Astrocyte (in vitro differentiated cells and primary cell): ENCODE results near the gene IFI44.

Source experiments
- EZH2 ChIP-seq: IDR thresholded peaks from 2 replicates; pipeline ENCODE4 v1.6.1; 2012; ENCODE audit warnings: mild to moderate bottlenecking, low read length, inconsistent platforms; ENCODE audit not compliant: insufficient read depth
- TF ChIP-seq, protein P1 (sequence below): IDR thresholded peaks from 2 replicates; pipeline ENCODE4 v1.5.1; 2011; ENCODE audit warnings: low read depth, mild to moderate bottlenecking, inconsistent platforms, low read length, moderate library complexity; ENCODE audit not compliant: insufficient read depth

DNA sequence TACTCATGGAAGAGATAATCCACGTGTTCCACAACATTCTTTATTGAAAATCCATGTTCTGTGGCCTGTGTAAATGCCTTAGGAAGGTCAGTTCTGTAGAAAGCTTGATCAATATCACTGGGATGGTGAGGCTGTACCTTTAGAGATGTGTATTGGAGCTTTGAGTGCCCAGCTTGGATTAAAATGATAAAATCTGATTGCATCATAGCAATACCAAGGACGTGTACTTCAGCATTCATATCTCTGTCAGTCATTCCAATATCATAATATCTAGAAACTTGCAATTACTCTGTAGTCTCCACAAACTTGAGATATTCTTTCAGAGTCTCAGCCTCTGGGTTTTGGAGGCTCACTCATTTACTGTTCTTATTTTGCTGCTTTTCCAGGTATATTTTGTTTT, 31.6 kb downstream of the IFI44 start:
- TF ChIP-seq EZH2 = no peak
- TF ChIP-seq, protein P1, sequence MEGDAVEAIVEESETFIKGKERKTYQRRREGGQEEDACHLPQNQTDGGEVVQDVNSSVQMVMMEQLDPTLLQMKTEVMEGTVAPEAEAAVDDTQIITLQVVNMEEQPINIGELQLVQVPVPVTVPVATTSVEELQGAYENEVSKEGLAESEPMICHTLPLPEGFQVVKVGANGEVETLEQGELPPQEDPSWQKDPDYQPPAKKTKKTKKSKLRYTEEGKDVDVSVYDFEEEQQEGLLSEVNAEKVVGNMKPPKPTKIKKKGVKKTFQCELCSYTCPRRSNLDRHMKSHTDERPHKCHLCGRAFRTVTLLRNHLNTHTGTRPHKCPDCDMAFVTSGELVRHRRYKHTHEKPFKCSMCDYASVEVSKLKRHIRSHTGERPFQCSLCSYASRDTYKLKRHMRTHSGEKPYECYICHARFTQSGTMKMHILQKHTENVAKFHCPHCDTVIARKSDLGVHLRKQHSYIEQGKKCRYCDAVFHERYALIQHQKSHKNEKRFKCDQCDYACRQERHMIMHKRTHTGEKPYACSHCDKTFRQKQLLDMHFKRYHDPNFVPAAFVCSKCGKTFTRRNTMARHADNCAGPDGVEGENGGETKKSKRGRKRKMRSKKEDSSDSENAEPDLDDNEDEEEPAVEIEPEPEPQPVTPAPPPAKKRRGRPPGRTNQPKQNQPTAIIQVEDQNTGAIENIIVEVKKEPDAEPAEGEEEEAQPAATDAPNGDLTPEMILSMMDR = no peak
